CD4-positive, alpha-beta T cell treated with Interleukin-6 for 4 hours (primary cell): ENCODE results near the gene LSM14A.
A peak's percentile ranks its signal among the peaks of the same experiment; 100 is the strongest.
"Not testable (repeated sequence)": the region's sequence is repeated elsewhere in the genome, so short reads cannot be mapped to it uniquely, and the experiment has no call there.

Source experiments
- DNase-seq: peaks from one replicate; pipeline ENCODE4 v3.0.0-alpha.2; 2020; ENCODE audit warnings: mixed read lengths

LSM14A gene

GRCh38 chr19:34193439-34193838 lies 21.1 kb downstream of the LSM14A start:
- no peak for DNase-seq

GRCh38 chr19:34193876-34194275 lies 21.6 kb downstream of the LSM14A start:
- DNase-seq = no peak

GRCh38 chr19:34201133-34201532 lies 28.8 kb downstream of the LSM14A start:
- DNase-seq = no peak

GRCh38 chr19:34205324-34205723 lies 33.0 kb downstream of the LSM14A start:
- not testable (repeated sequence) for DNase-seq

GRCh38 chr19:34208291-34208884 lies 36.1 kb downstream of the LSM14A start:
- no peak for DNase-seq

- no peak for DNase-seq
Observed at GRCh38 chr19:34209726-34210125, 37.4 kb downstream of the LSM14A start.

GRCh38 chr19:34213283-34213682 lies 41.0 kb downstream of the LSM14A start:
- DNase-seq = no peak

- DNase-seq = no peak
Observed at GRCh38 chr19:34214040-34214439, 41.7 kb downstream of the LSM14A start.

GRCh38 chr19:34215006-34215665 lies 42.8 kb downstream of the LSM14A start:
- DNase-seq = no peak

GRCh38 chr19:34215666-34216038 lies 43.3 kb downstream of the LSM14A start:
- no peak for DNase-seq

- DNase-seq = not testable (repeated sequence)
Observed at GRCh38 chr19:34216745-34217219, 44.5 kb downstream of the LSM14A start.

- peak; percentile 82 for DNase-seq
Observed at GRCh38 chr19:34217952-34218817, 45.9 kb downstream of the LSM14A start.

GRCh38 chr19:34218818-34219164 lies 46.5 kb downstream of the LSM14A start:
- DNase-seq = no peak

- DNase-seq = peak; percentile 72
Observed at GRCh38 chr19:34220472-34221063, 48.3 kb downstream of the LSM14A start.

- no peak for DNase-seq
Observed at GRCh38 chr19:34222386-34222785, 50.1 kb downstream of the LSM14A start.

- no peak for DNase-seq
Observed at GRCh38 chr19:34224996-34225658, 52.8 kb downstream of the LSM14A start.

GRCh38 chr19:34225659-34226015 lies 53.3 kb downstream of the LSM14A start:
- no peak for DNase-seq

GRCh38 chr19:34226036-34226435 lies 53.7 kb downstream of the LSM14A start:
- DNase-seq = no peak

GRCh38 chr19:34228347-34228746 lies 56.0 kb downstream of the LSM14A start:
- DNase-seq = no peak

- no peak for DNase-seq
Observed at GRCh38 chr19:34228762-34229161, 56.5 kb downstream of the LSM14A start.

- no peak for DNase-seq
Observed at GRCh38 chr19:34229721-34230120, 57.4 kb downstream of the LSM14A start.

GRCh38 chr19:34230820-34231219 lies 58.5 kb downstream of the LSM14A start:
- no peak for DNase-seq

GRCh38 chr19:34231439-34231838 lies 59.1 kb downstream of the LSM14A start:
- DNase-seq = no peak
